Measurements from ENCODE around the gene DNAH11. TPM values are rescaled to one million over a fixed set of nuclear protein-coding genes. Genes with fewer than 3 reads are reported as not detected.

DNAH11 gene
- total RNA-seq, 1 experiment from 2014 or later = 0.54 TPM

GRCh38 chr7:21915140-21915539 lies 372.3 kb downstream of the DNAH11 start:
- H3K4me3 ChIP-seq (ENCODE audit: low read depth, low read length, poor library complexity, severe bottlenecking) = no peak overlapping the region
- no TSS peak for BruUV-seq (replicated peaks)
- no peaks in the 10 kb centered on the region for H3K9me3 ChIP-seq (ENCODE audit: low read depth, low read length, poor library complexity, severe bottlenecking)
- DNase-seq (ENCODE audit: low spot score) = no peak
- intact Hi-C loops (cut with micrococcal nuclease; ENCODE audit: unreplicated experiment) = no loop called here
- ChIA-PET POLR2A (ENCODE audit: low non-redundant PET) (no interaction called here), CTCF (no interaction called here)
- H3K27me3 ChIP-seq (replicated peaks; ENCODE audit: insufficient read depth, low read depth, low read length, poor library complexity) = peaks cover 10% of the 10 kb centered on the region
- TF ChIP-seq CTCF (conservative IDR thresholded peaks at IDR 0.05; ENCODE audit: low read depth, low read length) (no peak), EZH2 (IDR thresholded peaks at IDR 0.05; ENCODE audit: borderline replicate concordance, low read depth, low read length, poor library complexity, severe bottlenecking) (no peak)
- peaks cover 29% of the 10 kb centered on the region for H3K4me1 ChIP-seq (ENCODE audit: insufficient read depth, low read length, poor library complexity, severe bottlenecking)
- no peaks in the 10 kb centered on the region for H3K36me3 ChIP-seq (ENCODE audit: insufficient read depth, low read length, poor library complexity, severe bottlenecking)
- H3K27ac ChIP-seq (ENCODE audit: low read depth, low read length, poor library complexity, severe bottlenecking) = no peak overlapping the region

- CTCF ChIA-PET = no interaction called here
- H3K4me3 ChIP-seq (ENCODE audit: low read depth, low read length, poor library complexity, severe bottlenecking) = no peak overlapping the region
- no peak for DNase-seq (ENCODE audit: low spot score)
- intact Hi-C loops (cut with micrococcal nuclease; ENCODE audit: unreplicated experiment) = no loop called here
- POLR2A ChIA-PET (ENCODE audit: low non-redundant PET) = no interaction called here
- no peaks in the 10 kb centered on the region for H3K9me3 ChIP-seq (ENCODE audit: low read depth, low read length, poor library complexity, severe bottlenecking)
- no peak overlapping the region for H3K27ac ChIP-seq (ENCODE audit: low read depth, low read length, poor library complexity, severe bottlenecking)
- no TSS peak for BruUV-seq (replicated peaks)
- TF ChIP-seq EZH2 (IDR thresholded peaks at IDR 0.05; ENCODE audit: borderline replicate concordance, low read depth, low read length, poor library complexity, severe bottlenecking) (no peak), CTCF (conservative IDR thresholded peaks at IDR 0.05; ENCODE audit: low read depth, low read length) (no peak)
- peaks cover 24% of the 10 kb centered on the region for H3K4me1 ChIP-seq (ENCODE audit: insufficient read depth, low read length, poor library complexity, severe bottlenecking)
- peaks cover 5% of the 10 kb centered on the region for H3K27me3 ChIP-seq (replicated peaks; ENCODE audit: insufficient read depth, low read depth, low read length, poor library complexity)
- H3K36me3 ChIP-seq (ENCODE audit: insufficient read depth, low read length, poor library complexity, severe bottlenecking) = no peaks in the 10 kb centered on the region
These were observed 373.3 kb downstream of the DNAH11 start for GRCh38 chr7:21916176-21916575.

GRCh38 chr7:21916629-21917028 lies 373.8 kb downstream of the DNAH11 start:
- H3K9me3 ChIP-seq (ENCODE audit: low read depth, low read length, poor library complexity, severe bottlenecking) = no peaks in the 10 kb centered on the region
- peaks cover 23% of the 10 kb centered on the region for H3K4me1 ChIP-seq (ENCODE audit: insufficient read depth, low read length, poor library complexity, severe bottlenecking)
- ChIA-PET CTCF (no interaction called here), POLR2A (ENCODE audit: low non-redundant PET) (no interaction called here)
- no peaks in the 10 kb centered on the region for H3K36me3 ChIP-seq (ENCODE audit: insufficient read depth, low read length, poor library complexity, severe bottlenecking)
- no TSS peak for BruUV-seq (replicated peaks)
- DNase-seq (ENCODE audit: low spot score) = no peak
- peaks cover 5% of the 10 kb centered on the region for H3K27me3 ChIP-seq (replicated peaks; ENCODE audit: insufficient read depth, low read depth, low read length, poor library complexity)
- TF ChIP-seq EZH2 (IDR thresholded peaks at IDR 0.05; ENCODE audit: borderline replicate concordance, low read depth, low read length, poor library complexity, severe bottlenecking) (no peak), CTCF (conservative IDR thresholded peaks at IDR 0.05; ENCODE audit: low read depth, low read length) (no peak)
- no peak overlapping the region for H3K4me3 ChIP-seq (ENCODE audit: low read depth, low read length, poor library complexity, severe bottlenecking)
- H3K27ac ChIP-seq (ENCODE audit: low read depth, low read length, poor library complexity, severe bottlenecking) = no peak overlapping the region
- intact Hi-C loops (cut with micrococcal nuclease; ENCODE audit: unreplicated experiment) = no loop called here
